Thymus (tissue), 14 donors: Measurements from ENCODE around the gene STK36. TPM values are rescaled to one million over a fixed set of nuclear protein-coding genes. Genes with fewer than 3 reads are reported as not detected.

ENCODE experiments used
- DNase-seq, 9 donors: peaks; one replicate each; pipeline ENCODE4 v3.0.0-alpha.2; 2013; ENCODE audit warnings: low spot score in 9 of 9, low read depth in 6 of 9, missing footprints in 1 of 9
- H3K27ac ChIP-seq, 2 donors: one replicate each; pipeline ENCODE4 v1.5.1; 2013; ENCODE audit warnings: control low read depth in 1 of 2, low read depth in 1 of 2, low read length in 1 of 2, mild to moderate bottlenecking in 1 of 2, moderate library complexity in 1 of 2
- H3K27me3 ChIP-seq, 2 donors: one replicate each; pipeline ENCODE4 v1.5.1; 2013; ENCODE audit warnings: low read length in 1 of 2; ENCODE audit not compliant: control insufficient read depth in 2 of 2, insufficient read depth in 1 of 2
- H3K36me3 ChIP-seq, 2 donors: one replicate each; pipeline ENCODE4 v1.5.1; 2013; ENCODE audit warnings: low read length in 1 of 2, mild to moderate bottlenecking in 1 of 2, moderate library complexity in 1 of 2; ENCODE audit not compliant: control insufficient read depth in 2 of 2, insufficient read depth in 2 of 2
- H3K4me1 ChIP-seq, 2 donors: one replicate each; pipeline ENCODE4 v1.5.1; 2013; ENCODE audit warnings: low read length in 2 of 2; ENCODE audit not compliant: control insufficient read depth in 2 of 2, insufficient read depth in 2 of 2
- H3K4me3 ChIP-seq, 2 donors: one replicate each; pipeline ENCODE4 v1.5.1; 2013; ENCODE audit warnings: low read length in 2 of 2, control low read depth in 1 of 2, mild to moderate bottlenecking in 1 of 2
- H3K9me3 ChIP-seq, 2 donors: one replicate each; pipeline ENCODE4 v1.5.1; 2013; ENCODE audit warnings: low read length in 1 of 2, mild to moderate bottlenecking in 1 of 2; ENCODE audit not compliant: control insufficient read depth in 2 of 2, insufficient read depth in 1 of 2
- WGBS: extraction: QIAGEN DNeasy Blood & Tissue Kit; methylation state at CpG from one replicate; pipeline ENCODE4 v1.1.7; 2013; 5-methylcytosine and 5-hydroxymethylcytosine counted together
- long read RNA-seq, 10 donors: transcript quantifications; one replicate each; lab custom pipeline, GENCODE V29; 2026
- polyA plus RNA-seq: library from polyadenylated mRNA; stranded (reverse); fragments of 200-250 nt; gene quantifications from one replicate; pipeline ENCODE4 v1.2.3, GENCODE V29; 2013
- total RNA-seq: library from RNA; stranded (reverse); fragments of 120-200 nt; gene quantifications from one replicate; pipeline ENCODE4 v1.2.4, GENCODE V29; 2013
- donor health status: healthy.

STK36 gene, protein sequence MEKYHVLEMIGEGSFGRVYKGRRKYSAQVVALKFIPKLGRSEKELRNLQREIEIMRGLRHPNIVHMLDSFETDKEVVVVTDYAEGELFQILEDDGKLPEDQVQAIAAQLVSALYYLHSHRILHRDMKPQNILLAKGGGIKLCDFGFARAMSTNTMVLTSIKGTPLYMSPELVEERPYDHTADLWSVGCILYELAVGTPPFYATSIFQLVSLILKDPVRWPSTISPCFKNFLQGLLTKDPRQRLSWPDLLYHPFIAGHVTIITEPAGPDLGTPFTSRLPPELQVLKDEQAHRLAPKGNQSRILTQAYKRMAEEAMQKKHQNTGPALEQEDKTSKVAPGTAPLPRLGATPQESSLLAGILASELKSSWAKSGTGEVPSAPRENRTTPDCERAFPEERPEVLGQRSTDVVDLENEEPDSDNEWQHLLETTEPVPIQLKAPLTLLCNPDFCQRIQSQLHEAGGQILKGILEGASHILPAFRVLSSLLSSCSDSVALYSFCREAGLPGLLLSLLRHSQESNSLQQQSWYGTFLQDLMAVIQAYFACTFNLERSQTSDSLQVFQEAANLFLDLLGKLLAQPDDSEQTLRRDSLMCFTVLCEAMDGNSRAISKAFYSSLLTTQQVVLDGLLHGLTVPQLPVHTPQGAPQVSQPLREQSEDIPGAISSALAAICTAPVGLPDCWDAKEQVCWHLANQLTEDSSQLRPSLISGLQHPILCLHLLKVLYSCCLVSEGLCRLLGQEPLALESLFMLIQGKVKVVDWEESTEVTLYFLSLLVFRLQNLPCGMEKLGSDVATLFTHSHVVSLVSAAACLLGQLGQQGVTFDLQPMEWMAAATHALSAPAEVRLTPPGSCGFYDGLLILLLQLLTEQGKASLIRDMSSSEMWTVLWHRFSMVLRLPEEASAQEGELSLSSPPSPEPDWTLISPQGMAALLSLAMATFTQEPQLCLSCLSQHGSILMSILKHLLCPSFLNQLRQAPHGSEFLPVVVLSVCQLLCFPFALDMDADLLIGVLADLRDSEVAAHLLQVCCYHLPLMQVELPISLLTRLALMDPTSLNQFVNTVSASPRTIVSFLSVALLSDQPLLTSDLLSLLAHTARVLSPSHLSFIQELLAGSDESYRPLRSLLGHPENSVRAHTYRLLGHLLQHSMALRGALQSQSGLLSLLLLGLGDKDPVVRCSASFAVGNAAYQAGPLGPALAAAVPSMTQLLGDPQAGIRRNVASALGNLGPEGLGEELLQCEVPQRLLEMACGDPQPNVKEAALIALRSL (N-terminal part only)
- total RNA-seq: 6.0 TPM
- 19.1 TPM for polyA plus RNA-seq
- long read RNA-seq, donor 1: 0 reads
- long read RNA-seq, donor 2, partial matches to known transcripts: 13 of 13 reads
- long read RNA-seq, donor 2, other reads (novel, unspliced or antisense): 0 of 13 reads
- long read RNA-seq, donor 3: 0 reads
- long read RNA-seq, donor 4, full-length matches to known transcripts: 2 of 2 reads
- long read RNA-seq, donor 4, partial matches to known transcripts: 0 of 2 reads
- long read RNA-seq, donor 4, other reads (novel, unspliced or antisense): 0 of 2 reads
- long read RNA-seq, donor 5: 0 reads
- long read RNA-seq, donor 6, partial matches to known transcripts: 0 of 2 reads
- long read RNA-seq, donor 6, other reads (novel, unspliced or antisense): 0 of 2 reads
- long read RNA-seq, donor 7: 0 reads
- long read RNA-seq, donor 8: 0 reads
- long read RNA-seq, donor 9: 0 reads
- long read RNA-seq, donor 10: 0 reads

DNA sequence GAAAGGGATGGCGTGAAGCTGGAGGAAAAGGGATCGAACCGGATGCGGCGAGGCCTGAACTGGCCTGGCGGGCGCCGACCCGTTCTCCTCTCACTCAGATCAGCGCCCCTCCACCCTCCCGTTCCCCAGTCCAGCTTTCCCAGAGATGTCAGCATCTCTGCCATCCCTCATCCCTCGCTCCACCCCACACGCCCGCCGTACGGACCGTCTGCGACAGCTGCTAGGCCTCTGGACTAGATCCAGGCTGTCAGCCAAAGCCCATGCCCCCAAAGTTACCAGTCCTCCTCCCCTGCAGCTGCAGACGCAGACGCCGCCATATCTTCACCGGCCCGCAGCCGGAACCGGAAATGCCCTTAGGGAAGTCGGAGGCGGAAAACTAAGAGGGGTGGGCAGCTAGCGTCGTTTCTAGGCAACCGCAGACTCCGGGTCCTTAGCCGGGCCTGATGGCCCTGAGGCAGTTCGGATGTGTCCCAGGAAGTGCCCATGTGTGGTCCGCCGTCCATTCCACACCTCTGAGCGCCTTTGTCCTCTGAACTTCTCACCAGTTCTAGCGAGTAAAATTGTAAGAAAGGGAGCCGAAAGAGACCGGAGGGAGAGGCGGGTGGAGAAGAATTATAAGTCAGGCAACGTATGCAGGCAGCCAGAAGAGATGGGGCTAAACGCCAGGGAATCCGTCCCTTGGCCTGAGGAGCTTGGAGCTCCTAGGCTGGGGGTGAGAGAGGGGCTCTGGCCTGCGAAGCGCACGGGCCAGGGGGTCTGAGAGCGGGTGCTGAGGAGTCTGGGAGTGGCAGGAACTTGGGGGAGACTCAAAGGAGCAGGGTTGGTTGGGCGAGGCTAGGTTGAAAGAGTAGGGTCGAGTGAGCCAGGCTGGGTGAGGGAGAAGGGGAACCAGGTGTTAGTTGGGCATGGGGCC is at the start of gene STK36, which contains the start of gene RNF25:
STK36 (plus strand) TSS at position 433 of the 913 bp plus-strand sequence. CDS start 744 bp downstream, outside the sequence.
RNF25 (minus strand) TSS at position 349 of the 913 bp plus-strand sequence; CDS start at position 317, 32 bp downstream.
- peak; percentile 60 to 89 (median 72) for DNase-seq
- Histone ChIP-seq H3K4me3 (peak within 1 kb of the TSS; percentile 81 to 94), H3K9me3 (peaks cover 0 to 4% of the 10 kb centered on the region in 2 donors), H3K27ac (peak within 1 kb of the TSS; percentile 60 to 84), H3K4me1 (peaks cover 8 to 17% of the 10 kb centered on the region in 2 donors), H3K27me3 (no peaks in the 10 kb centered on the region), H3K36me3 (peaks cover 12 to 13% of the 10 kb centered on the region in 2 donors)
- under 1% methylated on average over 49 of the region's 49 CpGs for WGBS

DNA sequence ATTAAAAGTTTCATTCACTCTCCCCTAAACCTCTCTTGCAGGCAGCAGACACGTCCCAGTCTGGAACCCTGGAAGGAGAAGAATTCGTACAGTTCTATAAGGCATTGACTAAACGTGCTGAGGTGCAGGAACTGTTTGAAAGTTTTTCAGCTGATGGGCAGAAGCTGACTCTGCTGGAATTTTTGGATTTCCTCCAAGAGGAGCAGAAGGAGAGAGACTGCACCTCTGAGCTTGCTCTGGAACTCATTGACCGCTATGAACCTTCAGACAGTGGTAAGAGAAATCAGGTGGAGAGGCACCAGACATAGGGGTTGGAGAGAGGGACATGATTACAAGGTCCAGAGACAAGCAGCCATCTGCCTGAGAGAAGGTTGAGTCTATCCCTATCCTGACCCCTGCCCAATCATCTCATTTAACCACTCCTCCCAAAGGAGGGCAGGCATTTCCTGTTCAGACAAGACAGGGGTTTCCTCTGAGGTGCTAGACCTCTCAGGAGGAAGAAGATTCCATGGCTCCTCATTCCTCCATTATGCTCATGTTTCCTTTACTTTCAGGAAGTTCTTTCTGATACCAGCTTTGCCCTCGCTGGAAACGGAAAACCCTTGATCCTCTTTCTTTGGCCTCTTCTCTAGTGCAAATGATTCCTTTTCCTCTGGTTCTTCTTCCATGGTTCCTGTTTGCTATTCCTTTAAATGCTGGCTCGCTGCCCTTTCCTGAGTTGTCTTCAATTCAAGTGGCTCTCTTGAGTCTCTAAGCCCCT is 49.1 kb upstream of the STK36 start:
- no peak overlapping the region for H3K27ac ChIP-seq
- no peaks in the 10 kb centered on the region for H3K36me3 ChIP-seq
- no peaks in the 10 kb centered on the region for H3K4me1 ChIP-seq
- 85% methylated on average over 7 of the region's 7 CpGs for WGBS
- DNase-seq: no peak
- H3K27me3 ChIP-seq: no peaks in the 10 kb centered on the region
- no peaks in the 10 kb centered on the region for H3K9me3 ChIP-seq
- H3K4me3 ChIP-seq: no peak overlapping the region

DNA sequence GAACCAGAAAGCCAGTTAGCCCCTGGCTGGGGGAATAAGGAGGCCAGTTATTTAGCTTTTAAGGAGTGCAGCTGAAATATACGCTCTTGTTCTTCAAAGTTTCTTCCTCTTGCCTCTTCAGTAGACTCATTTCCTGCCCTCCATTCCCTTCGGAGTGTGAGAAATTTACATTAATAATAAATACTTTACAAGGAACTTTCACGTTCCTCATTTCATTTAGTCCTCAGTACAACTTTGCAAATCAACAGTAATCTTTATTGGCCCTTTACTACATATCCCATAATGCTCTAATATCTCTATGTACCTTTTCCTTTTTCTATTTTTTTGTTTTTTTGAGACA is 48.5 kb upstream of the STK36 start:
- no peak overlapping the region for H3K4me3 ChIP-seq

DNA sequence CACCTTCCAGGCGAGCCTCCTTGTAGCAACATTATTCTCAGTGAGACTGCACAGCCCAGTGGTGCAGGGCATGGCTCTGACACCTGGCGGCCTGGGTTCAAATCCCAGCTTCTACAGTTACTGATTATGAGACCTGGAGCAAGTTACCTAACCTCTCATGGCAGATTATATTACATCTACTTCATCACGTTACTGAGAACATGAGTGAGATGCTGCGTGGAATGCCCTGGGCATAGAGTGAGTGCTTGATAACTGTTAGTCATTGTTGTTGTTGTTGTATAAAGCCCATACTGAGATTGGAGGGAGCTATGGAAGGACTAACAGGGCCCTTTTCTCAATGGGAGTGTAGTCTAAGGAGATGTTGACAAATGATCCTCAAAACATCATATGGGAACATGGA is 45.5 kb upstream of the STK36 start:
- Histone ChIP-seq H3K36me3 (no peaks in the 10 kb centered on the region), H3K9me3 (no peaks in the 10 kb centered on the region), H3K27ac (no peak overlapping the region), H3K4me1 (no peaks in the 10 kb centered on the region), H3K27me3 (no peaks in the 10 kb centered on the region), H3K4me3 (no peak overlapping the region)
- WGBS: 94% methylated on average over 4 of the region's 4 CpGs
- no peak for DNase-seq

More for the DNA sequence above, 48.5 kb upstream of the STK36 start:
- DNase-seq: no peak
- no peaks in the 10 kb centered on the region for H3K27me3 ChIP-seq
- H3K9me3 ChIP-seq: no peaks in the 10 kb centered on the region
- H3K27ac ChIP-seq: no peak overlapping the region
- H3K4me1 ChIP-seq: no peaks in the 10 kb centered on the region
- WGBS: 53% methylated on average over 3 of the region's 3 CpGs
- H3K36me3 ChIP-seq: no peaks in the 10 kb centered on the region

DNA sequence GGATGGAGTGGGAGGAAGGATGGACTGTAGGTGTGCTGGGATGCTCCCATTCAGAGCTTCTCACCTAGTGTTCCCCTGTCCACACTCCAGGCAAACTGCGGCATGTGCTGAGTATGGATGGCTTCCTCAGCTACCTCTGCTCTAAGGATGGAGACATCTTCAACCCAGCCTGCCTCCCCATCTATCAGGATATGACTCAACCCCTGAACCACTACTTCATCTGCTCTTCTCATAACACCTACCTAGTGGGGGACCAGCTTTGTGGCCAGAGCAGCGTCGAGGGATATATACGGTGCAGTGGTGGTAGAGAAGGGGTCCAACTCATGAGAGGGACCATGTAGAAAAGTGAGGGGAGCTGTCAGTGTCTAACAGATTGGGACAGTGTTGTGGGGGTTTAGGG is 43.9 kb upstream of the STK36 start:
- peaks cover 0 to 3% of the 10 kb centered on the region in 2 donors for H3K36me3 ChIP-seq
- H3K4me3 ChIP-seq: no peak overlapping the region
- DNase-seq: no peak
- 98% methylated on average over 4 of the region's 4 CpGs for WGBS
- no peaks in the 10 kb centered on the region for H3K27me3 ChIP-seq
- no peaks in the 10 kb centered on the region for H3K9me3 ChIP-seq
- no peak overlapping the region for H3K27ac ChIP-seq
- no peaks in the 10 kb centered on the region for H3K4me1 ChIP-seq

DNA sequence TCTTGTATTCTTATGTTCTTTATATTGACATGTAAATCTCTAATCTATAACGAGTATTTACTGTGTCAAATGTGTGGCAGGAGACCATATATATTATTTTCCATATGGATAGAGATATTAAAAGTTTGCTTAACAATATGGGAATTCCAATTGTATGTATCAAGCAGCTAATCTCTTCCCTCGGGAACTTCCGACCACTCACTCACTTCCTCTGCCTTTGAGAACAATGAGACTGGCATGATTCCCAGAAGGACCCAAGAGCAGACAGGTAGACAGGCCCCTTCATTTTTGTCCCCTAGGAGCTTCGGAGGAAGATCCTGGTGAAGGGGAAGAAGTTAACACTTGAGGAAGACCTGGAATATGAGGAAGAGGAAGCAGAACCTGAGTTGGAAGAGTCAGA is 40.0 kb upstream of the STK36 start:
- no peaks in the 10 kb centered on the region for H3K9me3 ChIP-seq
- peaks cover 30 to 34% of the 10 kb centered on the region in 2 donors for H3K36me3 ChIP-seq
- no peaks in the 10 kb centered on the region for H3K27me3 ChIP-seq
- 86% methylated on average over 4 of the region's 4 CpGs for WGBS
- H3K4me3 ChIP-seq: no peak overlapping the region
- no peak for DNase-seq
- H3K27ac ChIP-seq: no peak overlapping the region
- no peaks in the 10 kb centered on the region for H3K4me1 ChIP-seq

DNA sequence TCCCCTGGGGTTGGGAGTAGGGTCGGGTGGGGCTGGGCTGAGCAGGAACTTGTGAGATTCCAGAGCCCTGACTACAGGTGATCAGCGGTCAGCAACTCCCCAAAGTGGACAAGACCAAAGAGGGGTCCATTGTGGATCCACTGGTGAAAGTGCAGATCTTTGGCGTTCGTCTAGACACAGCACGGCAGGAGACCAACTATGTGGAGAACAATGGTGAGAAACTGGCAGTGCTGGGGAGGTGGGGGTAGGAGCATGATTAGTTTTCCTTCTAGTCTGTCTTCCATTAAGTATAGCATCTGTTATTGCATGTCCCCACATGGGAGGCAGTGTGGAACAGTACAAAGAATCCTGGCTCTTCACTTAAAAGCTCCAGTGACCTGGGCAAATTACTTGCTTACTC is 36.2 kb upstream of the STK36 start:
- H3K27ac ChIP-seq: no peak overlapping the region
- no peak overlapping the region for H3K4me3 ChIP-seq
- WGBS: 97% methylated on average over 5 of the region's 5 CpGs
- H3K27me3 ChIP-seq: no peaks in the 10 kb centered on the region
- H3K4me1 ChIP-seq: no peaks in the 10 kb centered on the region
- peaks cover 62 to 65% of the 10 kb centered on the region in 2 donors for H3K36me3 ChIP-seq
- no peaks in the 10 kb centered on the region for H3K9me3 ChIP-seq
- no peak for DNase-seq
